AG08396 (cell line): ENCODE results near the gene CWF19L2.
"Not testable (repeated sequence)": the region's sequence is repeated elsewhere in the genome, so short reads cannot be mapped to it uniquely, and the experiment has no call there.

Source experiments
- DNase-seq: peaks from one replicate; pipeline ENCODE4 v3.0.0; 2012; ENCODE audit warnings: low spot score, mixed read lengths

The CWF19L2 gene

GRCh38 chr11:107438148-107438547 lies 19.5 kb downstream of the CWF19L2 start:
- DNase-seq = no peak

- DNase-seq = no peak
These were observed 27.1 kb downstream of the CWF19L2 start for GRCh38 chr11:107430525-107430924.

GRCh38 chr11:107427569-107428180 lies 29.9 kb downstream of the CWF19L2 start:
- DNase-seq = no peak

- no peak for DNase-seq
These were observed 44.3 kb downstream of the CWF19L2 start for GRCh38 chr11:107413352-107413751.

GRCh38 chr11:107408762-107409211 lies 48.8 kb downstream of the CWF19L2 start:
- no peak for DNase-seq

GRCh38 chr11:107405260-107405659 lies 52.4 kb downstream of the CWF19L2 start:
- no peak for DNase-seq

GRCh38 chr11:107401131-107401530 lies 56.5 kb downstream of the CWF19L2 start:
- not testable (repeated sequence) for DNase-seq

- DNase-seq = no peak
These were observed 60.3 kb downstream of the CWF19L2 start for GRCh38 chr11:107397357-107397756.

GRCh38 chr11:107392611-107393010 lies 65.0 kb downstream of the CWF19L2 start:
- DNase-seq = no peak

GRCh38 chr11:107390701-107391100 lies 66.9 kb downstream of the CWF19L2 start:
- DNase-seq = not testable (repeated sequence)

- DNase-seq = no peak
These were observed 70.0 kb downstream of the CWF19L2 start for GRCh38 chr11:107387666-107388065.

GRCh38 chr11:107385361-107385981 lies 72.2 kb downstream of the CWF19L2 start:
- no peak for DNase-seq

- no peak for DNase-seq
These were observed 73.3 kb downstream of the CWF19L2 start for GRCh38 chr11:107384144-107384852.

- no peak for DNase-seq
These were observed 85.2 kb downstream of the CWF19L2 start for GRCh38 chr11:107372439-107372838.

GRCh38 chr11:107370390-107370789 lies 87.2 kb downstream of the CWF19L2 start:
- peak; percentile 37 for DNase-seq

GRCh38 chr11:107359701-107360100 lies 97.9 kb downstream of the CWF19L2 start:
- DNase-seq = no peak

GRCh38 chr11:107357877-107358276 lies 99.7 kb downstream of the CWF19L2 start:
- DNase-seq = no peak

GRCh38 chr11:107354780-107355179 lies 102.8 kb downstream of the CWF19L2 start:
- DNase-seq = no peak

GRCh38 chr11:107337917-107338316 lies 119.7 kb downstream of the CWF19L2 start:
- DNase-seq = no peak

GRCh38 chr11:107331728-107332127 lies 125.9 kb downstream of the CWF19L2 start:
- DNase-seq = no peak

- no peak for DNase-seq
These were observed 128.5 kb downstream of the CWF19L2 start for GRCh38 chr11:107329164-107329563.

- no peak for DNase-seq
These were observed 141.2 kb downstream of the CWF19L2 start for GRCh38 chr11:107316426-107316825.

GRCh38 chr11:107307991-107308390 lies 149.6 kb downstream of the CWF19L2 start:
- no peak for DNase-seq
